Activated CD4-positive, alpha-beta T cell treated with anti-CD3 and anti-CD28 coated beads, Interleukin-2, amount 10 ng/mL, durations not matched to agents 24 days and 14 days (primary cell): ENCODE results near the gene CTCFL. TPM values are rescaled to one million over a fixed set of nuclear protein-coding genes. Genes with fewer than 3 reads are reported as not detected.

Source experiments
- DNase-seq: peaks from one replicate; pipeline ENCODE4 v3.0.0; 2022
- H3K27ac Mint-ChIP-seq: one replicate; pipeline ENCODE4 v1.8.0; 2022; ENCODE audit warnings: mild to moderate bottlenecking, mixed read lengths
- H3K27me3 Mint-ChIP-seq: one replicate; pipeline ENCODE4 v1.8.0; 2022; ENCODE audit warnings: mixed read lengths
- H3K36me3 Mint-ChIP-seq: one replicate; pipeline ENCODE4 v1.8.0; 2022; ENCODE audit warnings: low read depth, mild to moderate bottlenecking, mixed read lengths
- H3K4me1 Mint-ChIP-seq: one replicate; pipeline ENCODE4 v1.8.0; 2021; ENCODE audit warnings: mixed read lengths
- H3K4me3 Mint-ChIP-seq: one replicate; pipeline ENCODE4 v1.8.0; 2022; ENCODE audit warnings: mild to moderate bottlenecking, moderate library complexity, mixed read lengths
- H3K9me3 Mint-ChIP-seq: one replicate; pipeline ENCODE4 v1.8.0; 2021; ENCODE audit warnings: mixed read lengths
- intact Hi-C: fragments of 100-400 bp; cut with micrococcal nuclease; formaldehyde crosslinking; loops from one replicate; pipeline ENCODE4 v1.15.1; 2023
- total RNA-seq: library from RNA; stranded (reverse); gene quantifications from 2 replicates; pipeline ENCODE4 v1.2.3, GENCODE V29; 2022

Gene CTCFL
- total RNA-seq, 1 donor from 2014 or later = not detected

- DNase-seq = no peak
- no peaks in the 10 kb centered on the region for H3K27me3 Mint-ChIP-seq
- H3K4me1 Mint-ChIP-seq = no peaks in the 10 kb centered on the region
- no peak overlapping the region for H3K4me3 Mint-ChIP-seq
- no peak overlapping the region for H3K27ac Mint-ChIP-seq
- H3K9me3 Mint-ChIP-seq = no peaks in the 10 kb centered on the region
- H3K36me3 Mint-ChIP-seq = no peaks in the 10 kb centered on the region
- intact Hi-C loops = no loop called here
Observed at GRCh38 chr20:57564180-57564802, 39.4 kb upstream of the CTCFL start.

- no peak overlapping the region for H3K4me3 Mint-ChIP-seq
- intact Hi-C loops = no loop called here
- H3K27me3 Mint-ChIP-seq = no peaks in the 10 kb centered on the region
- no peak overlapping the region for H3K27ac Mint-ChIP-seq
- no peaks in the 10 kb centered on the region for H3K9me3 Mint-ChIP-seq
- no peak for DNase-seq
- H3K36me3 Mint-ChIP-seq = no peaks in the 10 kb centered on the region
- no peaks in the 10 kb centered on the region for H3K4me1 Mint-ChIP-seq
Observed at GRCh38 chr20:57563522-57563921, 38.6 kb upstream of the CTCFL start.

GRCh38 chr20:57562541-57563465, 37.9 kb upstream of the CTCFL start:
- no peaks in the 10 kb centered on the region for H3K36me3 Mint-ChIP-seq
- no peaks in the 10 kb centered on the region for H3K4me1 Mint-ChIP-seq
- no peak overlapping the region for H3K4me3 Mint-ChIP-seq
- H3K27ac Mint-ChIP-seq = no peak overlapping the region
- intact Hi-C loops = no loop called here
- no peak for DNase-seq
- no peaks in the 10 kb centered on the region for H3K9me3 Mint-ChIP-seq
- no peaks in the 10 kb centered on the region for H3K27me3 Mint-ChIP-seq

- no peaks in the 10 kb centered on the region for H3K4me1 Mint-ChIP-seq
Observed at GRCh38 chr20:57561356-57562279, 36.7 kb upstream of the CTCFL start.

GRCh38 chr20:57560554-57561355, 35.8 kb upstream of the CTCFL start, which contains the start of gene PCK1:
PCK1 (plus strand) TSS chr20:57561110; CDS start chr20:57561412, 302 bp downstream.
- intact Hi-C loops = no loop called here

More at GRCh38 chr20:57561356-57562279, 36.7 kb upstream of the CTCFL start:
- Mint-ChIP-seq H3K4me3 (no peak overlapping the region), H3K27ac (no peak overlapping the region), H3K27me3 (peaks cover 1% of the 10 kb centered on the region), H3K9me3 (no peaks in the 10 kb centered on the region), H3K36me3 (no peaks in the 10 kb centered on the region)
- no peak for DNase-seq
- intact Hi-C loops = no loop called here

GRCh38 chr20:57559658-57560553, 35.0 kb upstream of the CTCFL start:
- no peaks in the 10 kb centered on the region for H3K36me3 Mint-ChIP-seq
- H3K27me3 Mint-ChIP-seq = peaks cover 3% of the 10 kb centered on the region
- intact Hi-C loops = no loop called here
- DNase-seq = no peak
- H3K4me3 Mint-ChIP-seq = no peak overlapping the region
- H3K9me3 Mint-ChIP-seq = no peaks in the 10 kb centered on the region
- no peaks in the 10 kb centered on the region for H3K4me1 Mint-ChIP-seq
- no peak overlapping the region for H3K27ac Mint-ChIP-seq

More at GRCh38 chr20:57560554-57561355, 35.8 kb upstream of the CTCFL start, which contains the start of gene PCK1:
- Mint-ChIP-seq H3K27me3 (peaks cover 1% of the 10 kb centered on the region), H3K9me3 (no peaks in the 10 kb centered on the region), H3K36me3 (no peaks in the 10 kb centered on the region), H3K27ac (no peak within 1 kb of the TSS), H3K4me1 (no peaks in the 10 kb centered on the region), H3K4me3 (no peak within 1 kb of the TSS)
- DNase-seq = no peak

GRCh38 chr20:57559289-57559634, 34.3 kb upstream of the CTCFL start:
- Mint-ChIP-seq H3K9me3 (no peaks in the 10 kb centered on the region), H3K36me3 (no peaks in the 10 kb centered on the region)
- no peak for DNase-seq

GRCh38 chr20:57558614-57559288, 33.8 kb upstream of the CTCFL start:
- Mint-ChIP-seq H3K27me3 (peaks cover 4% of the 10 kb centered on the region), H3K4me3 (no peak overlapping the region), H3K9me3 (no peaks in the 10 kb centered on the region), H3K27ac (no peak overlapping the region), H3K36me3 (no peaks in the 10 kb centered on the region), H3K4me1 (no peaks in the 10 kb centered on the region)
- no peak for DNase-seq
- intact Hi-C loops = no loop called here

More at GRCh38 chr20:57559289-57559634, 34.3 kb upstream of the CTCFL start:
- no peak overlapping the region for H3K27ac Mint-ChIP-seq
- H3K4me1 Mint-ChIP-seq = no peaks in the 10 kb centered on the region
- intact Hi-C loops = no loop called here
- H3K4me3 Mint-ChIP-seq = no peak overlapping the region
- H3K27me3 Mint-ChIP-seq = peaks cover 4% of the 10 kb centered on the region

- Mint-ChIP-seq H3K4me3 (no peak overlapping the region), H3K4me1 (no peaks in the 10 kb centered on the region), H3K27ac (no peak overlapping the region), H3K9me3 (no peaks in the 10 kb centered on the region), H3K27me3 (peaks cover 5% of the 10 kb centered on the region), H3K36me3 (no peaks in the 10 kb centered on the region)
- intact Hi-C loops = no loop called here
- no peak for DNase-seq
Observed at GRCh38 chr20:57557926-57558613, 33.1 kb upstream of the CTCFL start.

- DNase-seq = no peak
- no peaks in the 10 kb centered on the region for H3K4me1 Mint-ChIP-seq
- intact Hi-C loops = no loop called here
- H3K4me3 Mint-ChIP-seq = no peak overlapping the region
- H3K27me3 Mint-ChIP-seq = peaks cover 5% of the 10 kb centered on the region
- no peaks in the 10 kb centered on the region for H3K36me3 Mint-ChIP-seq
- no peaks in the 10 kb centered on the region for H3K9me3 Mint-ChIP-seq
- H3K27ac Mint-ChIP-seq = no peak overlapping the region
Observed at GRCh38 chr20:57556980-57557274, 32.0 kb upstream of the CTCFL start.

GRCh38 chr20:57555457-57556184, 30.7 kb upstream of the CTCFL start:
- intact Hi-C loops = no loop called here
- no peak for DNase-seq
- H3K36me3 Mint-ChIP-seq = no peaks in the 10 kb centered on the region
- peaks cover 8% of the 10 kb centered on the region for H3K27me3 Mint-ChIP-seq
- no peaks in the 10 kb centered on the region for H3K9me3 Mint-ChIP-seq
- H3K27ac Mint-ChIP-seq = no peak overlapping the region
- no peaks in the 10 kb centered on the region for H3K4me1 Mint-ChIP-seq
- H3K4me3 Mint-ChIP-seq = no peak overlapping the region
